Vagina (tissue), 2 donors: ENCODE data around the gene CREB3L1. TPM values are rescaled to one million over a fixed set of nuclear protein-coding genes. Genes with fewer than 3 reads are reported as not detected.

Source experiments
- DNase-seq, 2 donors: peaks; one replicate each; pipeline ENCODE4 v3.0.0-alpha.2; 2017; ENCODE audit errors: extremely low spot score in 2 of 2
- H3K27ac ChIP-seq: fragments of 200-600 bp; sonication (generic); one replicate; pipeline ENCODE4 v1.5.1; 2019
- H3K27me3 ChIP-seq: fragments of 200-600 bp; sonication (generic); one replicate; pipeline ENCODE4 v1.5.1; 2019
- H3K36me3 ChIP-seq, 2 donors: fragments of 200-600 bp; sonication (generic); one replicate each; pipeline ENCODE4 v1.5.1; 2017 to 2019
- H3K4me1 ChIP-seq: fragments of 200-600 bp; sonication (generic); one replicate; pipeline ENCODE4 v1.5.1; 2019
- H3K4me3 ChIP-seq, 2 donors: fragments of 200-600 bp; sonication (generic); 1 replicate in 1 of 2; 2 replicates in 1 of 2; pipeline ENCODE4 v1.5.1; 2016 to 2019
- H3K9me3 ChIP-seq: fragments of 200-600 bp; sonication (generic); one replicate; pipeline ENCODE4 v1.5.1; 2019
- POLR2A ChIP-seq, 2 donors: fragments of 450-650 bp; IDR thresholded peaks; one replicate each; pipeline ENCODE4 v1.6.1; 2017; ENCODE audit warnings: antibody characterized with exemption in 2 of 2, mild to moderate bottlenecking in 2 of 2, moderate library complexity in 2 of 2
- POLR2AphosphoS5 ChIP-seq, 2 donors: sonication (generic); formaldehyde crosslinking; IDR thresholded peaks; one replicate each; pipeline ENCODE4 v1.9.0; 2017; ENCODE audit warnings: antibody characterized with exemption in 2 of 2, mild to moderate bottlenecking in 2 of 2, low read depth in 1 of 2; ENCODE audit not compliant: insufficient read depth in 1 of 2
- intact Hi-C: fragments of 100-400 bp; cut with DNase I; formaldehyde crosslinking; loops from one replicate; pipeline ENCODE4 v1.15.1; 2023
- total RNA-seq: library from RNA; depleted of rRNA; stranded (reverse); fragments of >200 nt; gene quantifications from one replicate; pipeline ENCODE4 v1.2.3, GENCODE V29; 2016
- TF ChIP-seq, protein P1 (sequence below), 3 experiments: fragments of 450-650 bp in 2 of 3; fragments of 200-600 bp in 1 of 3; sonication (generic) in 1 of 3; IDR thresholded peaks; one replicate each; pipeline ENCODE4 v1.5.1; 2017 to 2019; ENCODE audit warnings: antibody characterized with exemption in 3 of 3, mild to moderate bottlenecking in 2 of 3, moderate library complexity in 2 of 3

The CREB3L1 gene
- total RNA-seq, 1 donor from 2014 or later = 11.8 TPM

DNA sequence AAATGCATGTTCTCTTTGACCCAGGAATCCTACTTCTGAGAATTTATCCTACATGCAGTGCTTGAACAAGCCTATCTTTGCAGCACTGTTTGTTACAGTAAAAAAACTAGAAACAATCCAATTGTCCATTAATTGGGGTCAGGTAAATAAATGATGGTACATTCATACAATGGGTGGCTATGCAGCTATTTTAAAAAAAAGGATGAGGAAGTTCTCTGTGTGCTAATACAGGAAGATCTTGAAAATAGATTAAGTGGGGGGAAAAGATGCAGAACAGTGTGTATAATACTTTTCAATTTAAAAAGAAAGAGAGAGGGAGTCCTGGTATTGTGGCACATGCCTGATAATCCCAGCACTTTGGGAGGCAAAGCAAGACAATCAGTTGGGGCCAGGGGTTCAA is 9.5 kb upstream of the CREB3L1 start:
- Histone ChIP-seq H3K4me3 (no peak overlapping the region), H3K27ac (no peak overlapping the region), H3K36me3 (no peaks in the 10 kb centered on the region), H3K9me3 (no peaks in the 10 kb centered on the region), H3K27me3 (no peaks in the 10 kb centered on the region), H3K4me1 (peaks cover 13% of the 10 kb centered on the region)
- intact Hi-C loops = no loop called here
- no peak for DNase-seq
- no peak for TF ChIP-seq POLR2AphosphoS5 (IDR thresholded peaks at IDR 0.05; ENCODE audit: insufficient read depth in 1 of 2, low read depth in 1 of 2)
- no peak for TF ChIP-seq POLR2A (IDR thresholded peaks at IDR 0.05)
- TF ChIP-seq, protein P1, sequence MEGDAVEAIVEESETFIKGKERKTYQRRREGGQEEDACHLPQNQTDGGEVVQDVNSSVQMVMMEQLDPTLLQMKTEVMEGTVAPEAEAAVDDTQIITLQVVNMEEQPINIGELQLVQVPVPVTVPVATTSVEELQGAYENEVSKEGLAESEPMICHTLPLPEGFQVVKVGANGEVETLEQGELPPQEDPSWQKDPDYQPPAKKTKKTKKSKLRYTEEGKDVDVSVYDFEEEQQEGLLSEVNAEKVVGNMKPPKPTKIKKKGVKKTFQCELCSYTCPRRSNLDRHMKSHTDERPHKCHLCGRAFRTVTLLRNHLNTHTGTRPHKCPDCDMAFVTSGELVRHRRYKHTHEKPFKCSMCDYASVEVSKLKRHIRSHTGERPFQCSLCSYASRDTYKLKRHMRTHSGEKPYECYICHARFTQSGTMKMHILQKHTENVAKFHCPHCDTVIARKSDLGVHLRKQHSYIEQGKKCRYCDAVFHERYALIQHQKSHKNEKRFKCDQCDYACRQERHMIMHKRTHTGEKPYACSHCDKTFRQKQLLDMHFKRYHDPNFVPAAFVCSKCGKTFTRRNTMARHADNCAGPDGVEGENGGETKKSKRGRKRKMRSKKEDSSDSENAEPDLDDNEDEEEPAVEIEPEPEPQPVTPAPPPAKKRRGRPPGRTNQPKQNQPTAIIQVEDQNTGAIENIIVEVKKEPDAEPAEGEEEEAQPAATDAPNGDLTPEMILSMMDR (IDR thresholded peaks at IDR 0.05) = no peak

DNA sequence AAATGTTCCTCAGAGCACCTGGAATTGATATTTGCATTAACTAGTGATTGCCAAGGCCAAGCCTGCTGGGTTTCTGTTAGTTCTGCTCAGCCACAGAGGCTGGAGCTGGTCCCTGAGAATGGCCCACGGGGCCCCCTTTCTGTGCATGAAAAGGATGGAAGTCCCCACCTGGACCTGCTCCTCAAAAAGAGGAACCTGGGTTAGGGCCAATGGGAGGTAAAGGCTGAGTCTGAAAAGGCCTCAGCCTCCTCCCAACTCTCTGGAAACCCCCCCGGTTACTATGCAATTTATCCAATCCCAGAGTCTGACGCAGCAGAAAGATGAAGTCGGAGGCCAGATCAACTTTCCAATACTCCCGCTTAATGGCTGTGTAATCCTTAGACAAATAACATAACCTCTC is 6.8 kb upstream of the CREB3L1 start:
- TF ChIP-seq POLR2AphosphoS5 (IDR thresholded peaks at IDR 0.05; ENCODE audit: insufficient read depth in 1 of 2, low read depth in 1 of 2) (no peak), POLR2A (IDR thresholded peaks at IDR 0.05) (no peak)
- TF ChIP-seq, protein P1 (IDR thresholded peaks at IDR 0.05) = no peak
- no peak for DNase-seq
- intact Hi-C loops = no loop called here
- no peak overlapping the region for H3K4me3 ChIP-seq
- no peak overlapping the region for H3K27ac ChIP-seq
- no peaks in the 10 kb centered on the region for H3K9me3 ChIP-seq
- no peaks in the 10 kb centered on the region for H3K27me3 ChIP-seq
- H3K36me3 ChIP-seq = no peaks in the 10 kb centered on the region
- peaks cover 41% of the 10 kb centered on the region for H3K4me1 ChIP-seq

GRCh38 chr11:46271407-46271806 is 6.1 kb upstream of the CREB3L1 start:
- intact Hi-C loops = no loop called here
- Histone ChIP-seq H3K27me3 (no peaks in the 10 kb centered on the region), H3K36me3 (no peaks in the 10 kb centered on the region), H3K27ac (peak overlapping the region; percentile 93), H3K9me3 (no peaks in the 10 kb centered on the region), H3K4me1 (peaks cover 48% of the 10 kb centered on the region), H3K4me3 (no peak overlapping the region)
- TF ChIP-seq, protein P1 (IDR thresholded peaks at IDR 0.05) = no peak
- no peak for TF ChIP-seq POLR2A (IDR thresholded peaks at IDR 0.05)
- no peak for DNase-seq

DNA sequence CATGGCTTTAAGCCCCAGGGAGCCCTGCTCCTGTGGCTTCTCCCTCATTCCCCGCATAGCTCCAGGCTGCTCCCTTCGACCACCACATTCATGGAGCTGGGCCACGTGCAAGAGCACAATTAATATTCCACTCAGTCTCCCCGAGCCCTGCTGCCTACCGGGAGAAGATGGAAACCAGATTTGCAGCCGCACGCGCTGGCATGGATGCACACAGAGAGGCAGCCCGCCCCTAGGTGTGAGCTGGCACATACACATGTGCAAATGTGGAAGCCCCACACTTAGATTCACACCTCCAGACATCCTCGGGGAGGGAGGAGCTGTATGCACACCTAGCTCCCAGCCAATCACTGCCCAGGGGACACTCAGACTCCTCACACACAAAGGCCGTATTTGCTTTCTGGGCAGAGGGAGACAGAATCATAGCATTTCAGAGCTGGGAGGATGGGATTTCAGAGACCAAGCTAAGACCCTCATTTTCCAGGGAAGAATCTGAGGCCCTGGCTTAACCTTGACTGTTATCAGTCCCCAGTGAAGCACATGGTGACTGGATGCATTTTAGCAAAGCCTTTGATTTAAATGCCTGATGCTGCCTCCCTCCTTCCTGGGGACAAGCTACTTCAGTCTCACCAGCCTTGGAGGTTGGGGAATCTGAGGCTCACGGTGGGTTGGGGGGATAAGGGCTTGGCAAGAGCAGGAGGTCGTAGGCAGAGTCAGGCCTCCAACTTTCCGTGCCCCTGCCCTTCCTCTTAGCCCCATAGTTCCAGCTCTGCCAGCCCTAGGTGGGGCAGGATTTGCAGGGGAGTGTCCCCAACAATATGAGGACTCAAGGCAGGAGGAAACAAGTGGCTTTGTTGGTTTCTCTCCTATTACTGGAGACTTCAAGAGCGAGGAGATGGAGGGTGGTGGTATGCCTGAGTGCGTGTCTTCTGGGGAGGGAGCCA is 5.3 kb upstream of the CREB3L1 start:
- Histone ChIP-seq H3K4me3 (no peak overlapping the region), H3K4me1 (peaks cover 55% of the 10 kb centered on the region), H3K9me3 (no peaks in the 10 kb centered on the region), H3K27me3 (no peaks in the 10 kb centered on the region), H3K27ac (peak overlapping the region; percentile 93), H3K36me3 (no peaks in the 10 kb centered on the region)
- no peak for DNase-seq
- intact Hi-C loops = no loop called here
- TF ChIP-seq POLR2A (IDR thresholded peaks at IDR 0.05) = no peak
- TF ChIP-seq, protein P1 (IDR thresholded peaks at IDR 0.05) = no peak
- no peak for TF ChIP-seq POLR2AphosphoS5 (IDR thresholded peaks at IDR 0.05; ENCODE audit: insufficient read depth in 1 of 2, low read depth in 1 of 2)

- peak overlapping the region; percentile 93 for H3K27ac ChIP-seq
- no peak for DNase-seq
- H3K36me3 ChIP-seq = no peaks in the 10 kb centered on the region
- TF ChIP-seq POLR2A (IDR thresholded peaks at IDR 0.05) (no peak), POLR2AphosphoS5 (IDR thresholded peaks at IDR 0.05; ENCODE audit: insufficient read depth in 1 of 2, low read depth in 1 of 2) (peak; percentile 35 to 38)
- H3K9me3 ChIP-seq = no peaks in the 10 kb centered on the region
- H3K4me1 ChIP-seq = peaks cover 63% of the 10 kb centered on the region
- no peak overlapping the region for H3K4me3 ChIP-seq
- no peaks in the 10 kb centered on the region for H3K27me3 ChIP-seq
- intact Hi-C loops = no loop called here
Observed at GRCh38 chr11:46272816-46273427, 4.5 kb upstream of the CREB3L1 start.
